GM23338 (cell line): ENCODE data around the gene ABR. TPM values are rescaled to one million over a fixed set of nuclear protein-coding genes. Genes with fewer than 3 reads are reported as not detected.

ENCODE experiments used
- ATAC-seq: fragments of 200-7000 bp; cut with Tn5 transposase; 3 replicates; pipeline ENCODE4 v1.9.1; 2020
- DNase-seq: peaks from one replicate; pipeline ENCODE4 v3.0.0-alpha.2; 2015; ENCODE audit warnings: low spot score
- H2AFZ ChIP-seq: fragments of 200-600 bp; sonication (generic); 2 replicates; pipeline ENCODE4 v1.8.0; 2016; ENCODE audit warnings: antibody characterized with exemption, mild to moderate bottlenecking, moderate library complexity
- H3F3A ChIP-seq: fragments of 200-600 bp; sonication (generic); replicated peaks from 2 replicates; pipeline ENCODE4 v1.8.0; 2017; ENCODE audit warnings: antibody characterized with exemption, mixed run types, low read depth
- H3K27ac ChIP-seq: fragments of 200-600 bp; sonication (generic); 2 replicates; pipeline ENCODE4 v1.6.1; 2016; ENCODE audit warnings: low read depth
- H3K27me3 ChIP-seq: fragments of 200-600 bp; sonication (generic); 2 replicates; pipeline ENCODE4 v1.8.0; 2016; ENCODE audit warnings: mild to moderate bottlenecking, mixed run types, moderate library complexity; ENCODE audit not compliant: insufficient read depth
- H3K36me3 ChIP-seq: fragments of 200-600 bp; sonication (generic); 2 replicates; pipeline ENCODE4 v1.8.0; 2016; ENCODE audit warnings: mild to moderate bottlenecking; ENCODE audit not compliant: insufficient read depth
- H3K4me1 ChIP-seq: fragments of 200-600 bp; sonication (generic); 2 replicates; pipeline ENCODE4 v1.8.0; 2016; ENCODE audit warnings: mild to moderate bottlenecking, moderate library complexity; ENCODE audit not compliant: insufficient read depth
- H3K4me2 ChIP-seq: fragments of 200-600 bp; sonication (generic); 2 replicates; pipeline ENCODE4 v1.7.1; 2017; ENCODE audit warnings: mixed run types
- H3K4me3 ChIP-seq: fragments of 200-600 bp; sonication (generic); 2 replicates; pipeline ENCODE4 v1.6.1; 2016; ENCODE audit warnings: mixed run types
- H3K79me2 ChIP-seq: fragments of 200-600 bp; sonication (generic); replicated peaks from 2 replicates; pipeline ENCODE4 v1.8.0; 2017; ENCODE audit warnings: mild to moderate bottlenecking; ENCODE audit not compliant: insufficient read depth
- H3K9me2 ChIP-seq: fragments of 200-600 bp; sonication (generic); 2 replicates; pipeline ENCODE4 v1.8.0; 2017; ENCODE audit not compliant: insufficient read depth
- H4K20me1 ChIP-seq: fragments of 200-600 bp; sonication (generic); replicated peaks from 2 replicates; pipeline ENCODE4 v1.8.0; 2017; ENCODE audit warnings: mild to moderate bottlenecking; ENCODE audit not compliant: insufficient read depth
- H3K27ac Mint-ChIP-seq: 2 replicates; pipeline ENCODE4 v1.8.0; 2020; ENCODE audit warnings: inconsistent platforms, mild to moderate bottlenecking, moderate library complexity, mixed read lengths
- H3K27me3 Mint-ChIP-seq: 3 replicates; pipeline ENCODE4 v1.8.0; 2022; ENCODE audit warnings: low read depth, mild to moderate bottlenecking, moderate library complexity, mixed read lengths, inconsistent platforms; ENCODE audit not compliant: insufficient read depth, poor library complexity
- H3K36me3 Mint-ChIP-seq: 3 replicates; pipeline ENCODE4 v1.8.0; 2021; ENCODE audit warnings: low read depth, mild to moderate bottlenecking, inconsistent platforms, moderate library complexity, mixed read lengths
- H3K4me1 Mint-ChIP-seq: 3 replicates; pipeline ENCODE4 v1.8.0; 2020; ENCODE audit warnings: mild to moderate bottlenecking, inconsistent platforms, mixed read lengths
- H3K4me3 Mint-ChIP-seq: 3 replicates; pipeline ENCODE4 v1.8.0; 2021; ENCODE audit warnings: moderate library complexity, mild to moderate bottlenecking, inconsistent platforms, mixed read lengths
- H3K9me3 Mint-ChIP-seq: 3 replicates; pipeline ENCODE4 v1.8.0; 2020; ENCODE audit warnings: moderate library complexity, mild to moderate bottlenecking, inconsistent platforms, mixed read lengths
- CREB1 ChIP-seq: fragments of 250-450 bp; sonication (Bioruptor Pico); IDR thresholded peaks from 2 replicates; pipeline ENCODE4 v1.5.0; 2020; ENCODE audit warnings: low read depth, mild to moderate bottlenecking, moderate library complexity
- EZH2phosphoT487 ChIP-seq: fragments of 200-600 bp; sonication (generic); IDR thresholded peaks from one replicate; pipeline ENCODE4 v1.8.1; 2018; ENCODE audit warnings: antibody characterized with exemption; ENCODE audit not compliant: unreplicated experiment
- NANOG ChIP-seq: IDR thresholded peaks from 2 replicates; pipeline ENCODE4 v1.6.1; 2016; ENCODE audit warnings: antibody characterized with exemption, borderline replicate concordance
- POLR2AphosphoS5 ChIP-seq: IDR thresholded peaks from 2 replicates; pipeline ENCODE4 v1.6.1; 2016; ENCODE audit warnings: antibody characterized with exemption, low read depth
- ZNF462 ChIP-seq: fragments of 250-450 bp; sonication (Bioruptor Pico); IDR thresholded peaks from 2 replicates; pipeline ENCODE4 v1.5.0; 2020; ENCODE audit warnings: mild to moderate bottlenecking, moderate library complexity
- polyA plus RNA-seq: library from polyadenylated mRNA; unstranded; fragments of >200 nt; fragmentation: Nextera tagmentation; extraction: Ambion mirVana; gene quantifications from 2 replicates; pipeline ENCODE4 v1.2.1, GENCODE V29; 2016
- total RNA-seq: library from RNA; depleted of rRNA; stranded (reverse); fragments of >200 nt; shearing (Covaris generic); gene quantifications from 2 replicates; pipeline ENCODE4 v1.2.3, GENCODE V29; 2014

The ABR gene
- total and polyA plus RNA-seq, 2 experiments from 2014 or later: 15.0 to 27.7 TPM

- no peak overlapping the region for H3K4me2 ChIP-seq
- no peaks in the 10 kb centered on the region for H3K4me1 ChIP-seq
- H3K27me3 ChIP-seq: no peaks in the 10 kb centered on the region
- Mint-ChIP-seq H3K9me3 (peaks cover 3% of the 10 kb centered on the region; the same call in 1 of the 3 replicates), H3K27ac (no peak overlapping the region), H3K4me3 (no peak overlapping the region), H3K4me1 (peaks cover 9% of the 10 kb centered on the region), H3K36me3 (no peaks in the 10 kb centered on the region; the same call in 2 of the 3 replicates), H3K27me3 (peaks cover 8% of the 10 kb centered on the region)
- TF ChIP-seq EZH2phosphoT487 (no peak), NANOG (no peak), CREB1 (CRISPR knock-in tag) (no peak), ZNF462 (CRISPR knock-in tag) (no peak), POLR2AphosphoS5 (no peak)
- no peak overlapping the region for H3K4me3 ChIP-seq
- ATAC-seq: no peak
- no peak overlapping the region for H3K27ac ChIP-seq
- no peak for DNase-seq
- no peak overlapping the region for H2AFZ ChIP-seq
- H3K9me2 ChIP-seq: no peaks in the 10 kb centered on the region
- H3K36me3 ChIP-seq: no peaks in the 10 kb centered on the region
- no peaks in the 10 kb centered on the region; the same call in 1 of the 2 replicates for H4K20me1 ChIP-seq
- no peaks in the 10 kb centered on the region for H3K79me2 ChIP-seq
- H3F3A ChIP-seq: no peaks in the 10 kb centered on the region
Observed at GRCh38 chr17:1145311-1145986, 34.3 kb downstream of the ABR start.

- no peaks in the 10 kb centered on the region for H3K36me3 ChIP-seq
- Mint-ChIP-seq H3K9me3 (peaks cover 3% of the 10 kb centered on the region; the same call in 1 of the 3 replicates), H3K36me3 (peaks cover 3% of the 10 kb centered on the region; the same call in 2 of the 3 replicates), H3K27ac (peak overlapping the region; percentile 14; the same call in 1 of the 2 replicates), H3K27me3 (peaks cover 8% of the 10 kb centered on the region), H3K4me1 (peaks cover 12% of the 10 kb centered on the region), H3K4me3 (no peak overlapping the region)
- no peak overlapping the region for H3K27ac ChIP-seq
- H3K79me2 ChIP-seq: no peaks in the 10 kb centered on the region
- ATAC-seq: no peak
- DNase-seq: no peak
- H3K9me2 ChIP-seq: no peaks in the 10 kb centered on the region
- H3K4me2 ChIP-seq: no peak overlapping the region
- no peaks in the 10 kb centered on the region for H3F3A ChIP-seq
- H3K4me1 ChIP-seq: no peaks in the 10 kb centered on the region; the same call in 1 of the 2 replicates
- no peaks in the 10 kb centered on the region for H3K27me3 ChIP-seq
- no peak overlapping the region for H2AFZ ChIP-seq
- no peak overlapping the region for H3K4me3 ChIP-seq
- H4K20me1 ChIP-seq: no peaks in the 10 kb centered on the region; the same call in 1 of the 2 replicates
- TF ChIP-seq ZNF462 (CRISPR knock-in tag): no peak
- no peak for TF ChIP-seq EZH2phosphoT487
Observed at GRCh38 chr17:1144162-1144561, 35.6 kb downstream of the ABR start.
